ENCODE data around the gene JARID2. TPM values are rescaled to one million over a fixed set of nuclear protein-coding genes. Genes with fewer than 3 reads are reported as not detected.

The JARID2 gene
- polyA plus RNA-seq, 1 of the 3 experiments (the other 2 are of a cell fraction): 3.4 TPM

DNA sequence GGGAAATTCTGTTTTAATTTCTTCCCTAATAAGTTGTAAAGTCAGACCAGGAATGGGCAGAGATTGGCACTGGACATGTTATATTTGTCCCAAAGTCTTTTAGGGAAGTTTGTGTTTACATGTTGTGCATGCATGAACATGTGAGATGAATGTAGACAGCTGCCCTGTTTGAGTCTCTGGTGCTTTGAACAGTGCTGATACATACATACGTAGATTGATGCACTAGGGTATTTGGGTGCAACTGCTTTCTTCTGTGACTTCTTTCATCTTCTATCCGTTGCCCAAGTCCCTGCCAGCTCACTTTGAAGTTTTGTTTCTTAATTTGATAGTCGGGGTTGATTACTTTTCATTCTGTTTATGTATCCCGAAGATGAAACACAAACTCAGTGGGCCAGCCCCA lies 216.4 kb downstream of the JARID2 start:
- H3K4me1 ChIP-seq (ENCODE audit: control insufficient read depth in 1 of 2, insufficient read depth in 2 of 2, low read depth in 1 of 2, low read length in 1 of 2): peaks cover 5 to 24% of the 10 kb centered on the region in 2 experiments; a peak in 2 of 4 replicates

More for the DNA sequence above, 216.4 kb downstream of the JARID2 start:
- peak overlapping the region; percentile 34 to 36; a peak in 2 of 4 replicates for H3K27ac ChIP-seq (ENCODE audit: low read depth in 2 of 2, low read length in 1 of 2)
- no peak overlapping the region for H2AFZ ChIP-seq (ENCODE audit: low read depth)
- no peaks in the 10 kb centered on the region for H3K79me2 ChIP-seq (ENCODE audit: insufficient read depth)
- no peaks in the 10 kb centered on the region for H3K36me3 ChIP-seq (replicated peaks in 1 of 2; ENCODE audit: control insufficient read depth in 1 of 2, insufficient read depth in 2 of 2, low read length in 1 of 2)
- H3K9me3 ChIP-seq: no peaks in the 10 kb centered on the region
- WGBS (ENCODE audit: low lambda C conversion rate): 26% methylated on average over 4 of the region's 4 CpGs
- peaks cover 25% of the 10 kb centered on the region; the same call in 1 of the 2 replicates for H4K20me1 ChIP-seq (ENCODE audit: insufficient read depth)
- no peaks in the 10 kb centered on the region for H3F3A ChIP-seq (replicated peaks; ENCODE audit: insufficient read depth)
- peak overlapping the region; percentile 65 for H3K4me2 ChIP-seq
- peak overlapping the region; percentile 22 to 27; a peak in 2 of 4 replicates for H3K4me3 ChIP-seq (ENCODE audit: low read depth in 2 of 2, low read length in 1 of 2)
- no peaks in the 10 kb centered on the region for H3K27me3 ChIP-seq (ENCODE audit: insufficient read depth)
- no peak overlapping the region for H3K9ac ChIP-seq
- TF ChIP-seq SMC3 (IDR thresholded peaks at IDR 0.05; ENCODE audit: low read depth, low read length) (no peak), FOSL2 (IDR thresholded peaks at IDR 0.05; ENCODE audit: borderline replicate concordance, low read depth) (no peak), YY1 (IDR thresholded peaks at IDR 0.05; ENCODE audit: low read depth) (no peak), MEF2A (IDR thresholded peaks at IDR 0.05; ENCODE audit: borderline replicate concordance, low read depth) (no peak), RCOR1 (IDR thresholded peaks at IDR 0.05; ENCODE audit: low read length) (no peak), SIN3A (IDR thresholded peaks at IDR 0.05; ENCODE audit: borderline replicate concordance, low read depth, low read length) (no peak), MXI1 (IDR thresholded peaks at IDR 0.05; ENCODE audit: low read depth, low read length) (no peak), EP300 (IDR thresholded peaks at IDR 0.05; ENCODE audit: borderline replicate concordance in 1 of 2, low read depth in 1 of 2, low read length in 1 of 2) (no peak), FOXM1 (IDR thresholded peaks at IDR 0.05; ENCODE audit: low read depth) (no peak), CHD2 (IDR thresholded peaks at IDR 0.05; ENCODE audit: low read length, partially characterized antibody) (no peak), GATA2 (CRISPR knock-in tag; IDR thresholded peaks at IDR 0.05) (no peak), FOXJ3 (CRISPR knock-in tag; IDR thresholded peaks at IDR 0.05) (no peak), POLR2AphosphoS5 (IDR thresholded peaks at IDR 0.05; ENCODE audit: low read depth, low read length) (no peak), JUND (IDR thresholded peaks at IDR 0.05) (no peak), RFX5 (IDR thresholded peaks at IDR 0.05; ENCODE audit: low read length) (no peak), EZH2phosphoT487 (IDR thresholded peaks at IDR 0.05; ENCODE audit: borderline replicate concordance, low read depth) (no peak)
- TF ChIP-seq, protein P1, sequence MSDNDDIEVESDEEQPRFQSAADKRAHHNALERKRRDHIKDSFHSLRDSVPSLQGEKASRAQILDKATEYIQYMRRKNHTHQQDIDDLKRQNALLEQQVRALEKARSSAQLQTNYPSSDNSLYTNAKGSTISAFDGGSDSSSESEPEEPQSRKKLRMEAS (IDR thresholded peaks at IDR 0.05; ENCODE audit: low read depth): no peak
- TF ChIP-seq, protein P2, sequence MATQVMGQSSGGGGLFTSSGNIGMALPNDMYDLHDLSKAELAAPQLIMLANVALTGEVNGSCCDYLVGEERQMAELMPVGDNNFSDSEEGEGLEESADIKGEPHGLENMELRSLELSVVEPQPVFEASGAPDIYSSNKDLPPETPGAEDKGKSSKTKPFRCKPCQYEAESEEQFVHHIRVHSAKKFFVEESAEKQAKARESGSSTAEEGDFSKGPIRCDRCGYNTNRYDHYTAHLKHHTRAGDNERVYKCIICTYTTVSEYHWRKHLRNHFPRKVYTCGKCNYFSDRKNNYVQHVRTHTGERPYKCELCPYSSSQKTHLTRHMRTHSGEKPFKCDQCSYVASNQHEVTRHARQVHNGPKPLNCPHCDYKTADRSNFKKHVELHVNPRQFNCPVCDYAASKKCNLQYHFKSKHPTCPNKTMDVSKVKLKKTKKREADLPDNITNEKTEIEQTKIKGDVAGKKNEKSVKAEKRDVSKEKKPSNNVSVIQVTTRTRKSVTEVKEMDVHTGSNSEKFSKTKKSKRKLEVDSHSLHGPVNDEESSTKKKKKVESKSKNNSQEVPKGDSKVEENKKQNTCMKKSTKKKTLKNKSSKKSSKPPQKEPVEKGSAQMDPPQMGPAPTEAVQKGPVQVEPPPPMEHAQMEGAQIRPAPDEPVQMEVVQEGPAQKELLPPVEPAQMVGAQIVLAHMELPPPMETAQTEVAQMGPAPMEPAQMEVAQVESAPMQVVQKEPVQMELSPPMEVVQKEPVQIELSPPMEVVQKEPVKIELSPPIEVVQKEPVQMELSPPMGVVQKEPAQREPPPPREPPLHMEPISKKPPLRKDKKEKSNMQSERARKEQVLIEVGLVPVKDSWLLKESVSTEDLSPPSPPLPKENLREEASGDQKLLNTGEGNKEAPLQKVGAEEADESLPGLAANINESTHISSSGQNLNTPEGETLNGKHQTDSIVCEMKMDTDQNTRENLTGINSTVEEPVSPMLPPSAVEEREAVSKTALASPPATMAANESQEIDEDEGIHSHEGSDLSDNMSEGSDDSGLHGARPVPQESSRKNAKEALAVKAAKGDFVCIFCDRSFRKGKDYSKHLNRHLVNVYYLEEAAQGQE (IDR thresholded peaks at IDR 0.05; ENCODE audit: low read depth, low read length): no peak
- TF ChIP-seq, protein P3, sequence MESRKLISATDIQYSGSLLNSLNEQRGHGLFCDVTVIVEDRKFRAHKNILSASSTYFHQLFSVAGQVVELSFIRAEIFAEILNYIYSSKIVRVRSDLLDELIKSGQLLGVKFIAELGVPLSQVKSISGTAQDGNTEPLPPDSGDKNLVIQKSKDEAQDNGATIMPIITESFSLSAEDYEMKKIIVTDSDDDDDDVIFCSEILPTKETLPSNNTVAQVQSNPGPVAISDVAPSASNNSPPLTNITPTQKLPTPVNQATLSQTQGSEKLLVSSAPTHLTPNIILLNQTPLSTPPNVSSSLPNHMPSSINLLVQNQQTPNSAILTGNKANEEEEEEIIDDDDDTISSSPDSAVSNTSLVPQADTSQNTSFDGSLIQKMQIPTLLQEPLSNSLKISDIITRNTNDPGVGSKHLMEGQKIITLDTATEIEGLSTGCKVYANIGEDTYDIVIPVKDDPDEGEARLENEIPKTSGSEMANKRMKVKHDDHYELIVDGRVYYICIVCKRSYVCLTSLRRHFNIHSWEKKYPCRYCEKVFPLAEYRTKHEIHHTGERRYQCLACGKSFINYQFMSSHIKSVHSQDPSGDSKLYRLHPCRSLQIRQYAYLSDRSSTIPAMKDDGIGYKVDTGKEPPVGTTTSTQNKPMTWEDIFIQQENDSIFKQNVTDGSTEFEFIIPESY (IDR thresholded peaks at IDR 0.05; ENCODE audit: borderline replicate concordance, low read depth): no peak
- no peaks in the 10 kb centered on the region for H3K9me2 ChIP-seq
- CTCF ChIA-PET: interaction anchor here (0.9 to 2.0 kb wide), 6 partner anchors 14 to 162 kb away, joined by 3 to 6 read pairs (median 3); no protein-coding TSS in a partner anchor
- DNase-seq: no peak
- POLR2A ChIA-PET: no interaction called here

All from SK-N-SH (cell line).